GM21447 (cell line): ENCODE measurements around the gene TOB1.
A peak's percentile ranks its signal among the peaks of the same experiment; 100 is the strongest.

Experiments used
- ATAC-seq: cut with Tn5 transposase; IDR thresholded peaks from one replicate; pipeline ENCODE4 v1.9.1; 2021; ENCODE audit not compliant: unreplicated experiment

The TOB1 gene, protein sequence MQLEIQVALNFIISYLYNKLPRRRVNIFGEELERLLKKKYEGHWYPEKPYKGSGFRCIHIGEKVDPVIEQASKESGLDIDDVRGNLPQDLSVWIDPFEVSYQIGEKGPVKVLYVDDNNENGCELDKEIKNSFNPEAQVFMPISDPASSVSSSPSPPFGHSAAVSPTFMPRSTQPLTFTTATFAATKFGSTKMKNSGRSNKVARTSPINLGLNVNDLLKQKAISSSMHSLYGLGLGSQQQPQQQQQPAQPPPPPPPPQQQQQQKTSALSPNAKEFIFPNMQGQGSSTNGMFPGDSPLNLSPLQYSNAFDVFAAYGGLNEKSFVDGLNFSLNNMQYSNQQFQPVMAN

DNA sequence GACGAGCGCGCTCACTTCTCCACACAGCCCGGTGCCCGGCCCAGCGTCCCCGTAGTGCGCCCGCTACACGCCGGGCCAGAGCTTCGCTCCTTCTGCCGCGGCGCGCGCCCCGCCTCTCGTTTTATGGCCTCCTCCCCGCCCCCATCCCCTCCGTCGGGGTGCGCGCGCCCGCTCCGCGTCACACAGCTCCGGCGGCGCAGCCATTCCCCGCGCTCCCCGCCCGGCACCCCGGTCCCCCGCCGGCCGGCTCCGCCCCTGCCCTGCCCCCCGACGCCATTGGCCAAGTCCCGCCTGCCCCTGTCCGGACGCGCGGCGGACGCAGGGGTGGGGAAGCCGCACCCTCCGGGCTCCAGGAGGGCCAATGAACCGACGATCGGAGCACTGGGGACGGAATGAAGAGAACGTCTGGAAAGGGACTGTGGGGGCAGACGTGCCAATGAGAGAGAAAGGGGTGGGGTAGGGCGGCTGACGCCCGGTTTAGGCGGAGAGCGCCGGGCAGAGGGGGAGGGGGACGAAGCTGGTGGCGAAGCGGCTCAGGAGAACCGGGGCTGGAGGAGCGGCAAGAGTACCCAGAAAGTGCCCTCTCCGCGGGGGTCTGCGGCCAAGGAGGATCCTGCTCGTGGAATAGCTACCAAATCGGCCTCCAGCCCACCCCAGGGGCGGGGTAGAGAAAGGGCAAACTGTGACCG, at the start of gene TOB1:
Gene TOB1 (minus strand): TSS at position 94 of the 689 bp plus-strand sequence. CDS start 2,337 bp downstream, outside the sequence.
- ATAC-seq: peak; percentile 59

DNA sequence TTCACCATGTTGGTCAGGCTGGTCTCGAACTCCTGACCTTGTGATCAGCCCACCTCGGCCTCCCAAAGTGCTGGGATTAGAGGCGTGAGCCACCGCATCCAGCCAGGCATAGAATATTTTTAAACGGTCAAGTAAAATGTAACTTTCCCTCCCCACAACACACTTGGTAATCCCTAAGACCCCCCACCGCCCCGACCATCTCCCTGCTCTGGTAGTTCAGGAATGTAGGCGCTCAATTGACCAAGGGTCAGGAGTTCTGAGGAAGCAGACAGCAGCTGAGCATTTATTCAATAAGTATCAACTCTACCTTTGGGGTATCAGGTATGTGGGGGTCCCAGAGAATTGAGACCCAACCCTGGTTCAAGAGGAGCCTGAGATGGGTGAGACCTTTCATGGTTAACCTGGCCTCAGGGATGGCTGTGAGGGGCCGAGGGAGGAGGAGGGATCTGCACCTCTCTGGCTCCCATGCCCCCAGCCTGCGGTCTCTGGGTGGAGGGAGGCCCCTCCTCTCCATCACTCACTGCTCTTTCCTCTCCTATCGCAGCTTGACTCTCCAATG, 48.4 kb upstream of the TOB1 start:
- no peak for ATAC-seq

DNA sequence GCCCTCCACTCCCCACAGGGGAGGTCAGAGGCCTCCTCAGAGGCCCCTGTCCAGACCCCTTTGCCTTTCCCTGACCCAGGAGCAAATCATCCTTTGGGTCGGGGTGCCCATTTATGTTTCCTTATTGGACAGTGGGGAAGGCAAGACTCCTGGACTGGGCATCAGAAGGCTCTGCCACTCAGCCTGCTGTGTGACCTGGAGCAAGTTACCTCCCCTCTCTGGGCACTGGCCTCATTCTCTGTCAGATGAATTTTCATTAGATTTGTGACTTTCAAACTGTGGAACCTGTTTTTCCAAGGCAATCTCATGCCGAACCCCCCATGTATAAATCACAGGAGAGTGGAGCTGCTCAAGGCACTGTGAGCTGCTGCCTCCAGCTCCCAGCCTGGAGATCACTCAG, 47.0 kb upstream of the TOB1 start:
- no peak for ATAC-seq

DNA sequence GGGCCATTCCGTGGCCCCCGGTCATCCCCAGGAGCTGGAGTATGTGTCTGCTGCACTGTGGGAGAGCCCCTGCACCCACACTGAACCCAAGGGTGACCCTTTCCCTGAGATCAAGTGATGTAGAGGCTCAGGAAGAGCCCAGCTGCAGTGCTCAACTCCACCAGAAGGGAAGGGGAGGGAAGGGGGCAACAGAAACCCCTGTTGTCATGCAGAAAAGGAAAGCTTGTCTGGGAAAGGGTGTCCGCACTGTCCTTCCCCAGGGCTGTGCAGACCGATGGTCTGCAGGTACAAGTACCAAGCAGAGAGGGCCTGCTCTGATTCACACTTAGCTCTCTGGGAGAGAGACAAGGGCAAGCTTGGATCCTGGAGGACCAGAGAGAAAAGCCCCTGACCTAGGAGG, 45.7 kb upstream of the TOB1 start:
- ATAC-seq: no peak

DNA sequence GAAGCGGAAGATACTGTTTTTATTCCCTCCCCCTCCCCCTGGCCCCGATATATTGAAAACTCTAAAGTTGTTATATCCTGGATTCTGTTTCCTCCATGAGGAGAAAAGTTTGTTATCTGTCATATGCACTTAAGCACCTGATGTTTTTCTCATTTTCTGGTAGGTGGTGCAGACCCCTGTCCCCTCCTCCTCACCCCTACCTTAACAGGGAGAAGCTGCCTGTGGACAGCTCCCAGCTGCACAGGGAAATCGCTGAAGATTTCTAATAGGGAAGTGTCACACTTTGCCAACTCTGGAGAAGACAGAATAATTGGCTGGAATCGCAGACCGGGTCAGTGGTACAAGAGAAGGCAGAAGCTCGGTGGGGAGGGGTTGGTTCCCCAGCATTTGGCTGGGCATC, 45.3 kb upstream of the TOB1 start:
- no peak for ATAC-seq

DNA sequence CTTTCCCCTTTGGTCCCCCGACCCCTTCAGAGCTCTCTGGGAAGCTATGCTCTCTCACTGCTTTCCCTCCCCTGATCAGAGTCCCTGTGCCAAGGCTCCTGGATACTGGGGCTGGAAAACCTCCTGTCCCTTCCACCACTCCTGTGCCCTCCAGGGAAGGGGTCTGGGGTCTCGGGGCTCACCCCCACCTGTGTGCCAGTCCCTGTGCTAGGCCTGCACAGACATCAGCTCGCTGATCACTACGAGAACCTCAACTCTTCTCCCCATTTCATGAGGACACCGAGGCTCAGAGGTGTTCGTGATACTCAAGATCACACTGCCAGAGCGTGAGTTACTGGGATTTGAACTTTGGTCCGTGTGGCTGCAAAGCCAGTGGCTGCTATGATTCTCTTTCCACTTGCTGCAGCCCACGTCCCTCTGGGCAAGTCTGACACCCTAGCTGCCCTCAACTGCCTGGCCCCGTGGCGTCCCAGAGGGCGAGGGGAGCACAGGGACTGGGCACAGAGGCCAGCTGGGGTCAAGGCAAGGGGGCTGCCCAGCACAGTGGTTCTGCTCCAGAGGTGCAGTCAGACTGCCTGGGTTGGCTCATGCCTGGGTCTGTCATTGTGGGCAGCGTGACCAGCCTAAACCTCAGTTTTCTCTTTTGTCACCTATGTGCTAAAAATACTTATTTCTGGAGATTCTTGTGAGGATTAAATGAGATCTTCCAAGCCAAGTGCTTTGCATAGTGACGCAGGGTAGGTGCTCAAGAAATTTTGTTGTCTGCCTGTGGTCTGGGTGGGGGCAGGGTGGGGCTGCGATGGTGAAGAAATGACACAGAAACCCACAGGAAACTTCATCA, 43.8 kb upstream of the TOB1 start:
- no peak for ATAC-seq

DNA sequence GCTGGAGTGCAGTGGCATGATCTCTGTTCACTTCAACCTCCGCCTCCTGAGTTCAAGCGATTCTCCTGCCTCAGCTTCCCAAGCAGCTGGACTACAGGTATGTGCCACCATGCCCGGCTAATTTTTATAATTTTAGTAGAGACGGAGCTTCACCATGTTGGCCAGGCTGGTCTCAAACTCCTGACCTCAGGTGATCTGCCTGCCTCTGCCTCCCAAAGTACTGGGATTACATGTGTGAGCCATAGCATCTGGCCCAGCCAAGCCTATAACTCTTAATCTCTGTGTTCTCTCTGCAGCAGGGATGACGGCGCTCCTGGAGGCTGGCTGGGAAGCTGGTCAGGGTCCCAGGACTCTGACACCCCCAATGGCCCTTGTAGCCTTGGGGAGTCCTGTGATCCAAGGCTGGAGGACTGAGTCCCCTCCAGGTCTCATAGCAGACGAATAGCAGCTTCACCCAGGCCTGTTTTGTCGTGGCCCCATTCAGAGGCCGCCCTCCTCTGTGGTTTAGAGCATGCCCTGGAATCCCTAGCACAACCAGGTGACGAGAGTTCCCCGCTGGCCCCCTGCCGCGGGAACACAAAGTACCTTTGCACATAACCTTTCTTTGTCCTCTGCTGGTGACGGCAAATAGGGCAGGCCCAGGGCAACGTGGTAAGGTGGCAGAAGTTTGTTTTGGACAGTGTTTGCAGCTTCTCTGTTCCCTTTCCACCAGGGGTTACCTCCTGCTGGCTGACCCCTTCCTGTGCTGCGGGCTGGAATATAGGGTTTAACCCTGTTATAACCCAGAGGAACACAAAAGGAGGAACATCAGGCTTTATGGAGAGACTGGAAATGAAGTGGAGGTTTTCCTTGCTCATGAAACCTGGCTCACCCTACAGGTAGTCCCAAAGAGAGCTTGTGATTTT, 43.0 kb upstream of the TOB1 start:
- no peak for ATAC-seq

DNA sequence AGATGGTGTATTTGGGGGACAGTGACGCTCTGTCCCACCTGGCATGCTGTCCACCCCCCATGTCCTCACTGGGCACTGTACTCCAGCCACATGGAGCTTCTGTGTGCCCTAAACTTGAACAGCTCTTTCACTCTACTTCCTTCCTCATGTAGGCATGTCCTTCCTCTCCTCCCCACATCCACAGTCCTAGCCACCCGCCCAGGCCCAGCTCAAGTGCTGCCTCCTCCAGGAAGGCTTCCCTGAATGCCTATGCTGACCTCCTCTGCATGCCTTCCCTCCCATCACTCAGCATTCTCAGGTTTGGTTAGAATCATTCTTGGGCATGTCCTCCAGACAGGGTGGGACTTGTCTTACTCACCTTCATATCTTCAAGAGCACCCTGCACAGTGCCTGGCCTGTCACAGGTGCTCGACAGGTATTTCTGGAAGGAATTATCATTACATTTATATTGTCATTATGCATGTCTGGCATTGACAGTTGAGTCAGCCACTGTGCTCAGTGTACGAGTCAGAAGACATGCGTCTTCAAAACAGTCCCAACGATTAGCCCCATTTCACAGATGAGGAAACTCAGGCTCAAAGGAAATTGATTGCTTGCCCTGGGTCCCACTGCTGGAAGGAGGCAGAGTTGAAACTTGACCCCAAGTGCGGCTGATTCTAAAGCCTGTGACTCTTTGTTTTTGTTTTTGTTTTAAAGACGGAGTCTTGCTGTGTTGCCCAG, 42.1 kb upstream of the TOB1 start:
- ATAC-seq: no peak

DNA sequence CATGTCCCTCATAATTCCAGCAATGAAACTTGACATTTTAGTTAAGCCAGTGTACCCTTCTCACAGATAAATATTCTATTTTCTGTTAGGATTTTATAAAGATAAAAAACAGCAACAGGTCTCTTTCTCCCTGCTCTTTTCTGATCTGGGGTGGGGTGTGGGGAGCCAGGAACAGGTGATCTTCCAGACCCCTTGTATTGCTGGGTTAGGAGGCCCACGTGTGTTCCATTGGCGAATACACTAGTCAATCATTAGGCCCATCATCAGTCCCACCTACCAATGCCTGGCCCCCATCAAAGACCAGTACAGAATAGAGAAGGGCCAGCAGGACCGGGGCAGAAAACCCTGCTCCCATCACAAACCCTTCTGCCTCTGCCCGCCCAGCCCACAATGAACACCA, 40.3 kb upstream of the TOB1 start:
- ATAC-seq: no peak

DNA sequence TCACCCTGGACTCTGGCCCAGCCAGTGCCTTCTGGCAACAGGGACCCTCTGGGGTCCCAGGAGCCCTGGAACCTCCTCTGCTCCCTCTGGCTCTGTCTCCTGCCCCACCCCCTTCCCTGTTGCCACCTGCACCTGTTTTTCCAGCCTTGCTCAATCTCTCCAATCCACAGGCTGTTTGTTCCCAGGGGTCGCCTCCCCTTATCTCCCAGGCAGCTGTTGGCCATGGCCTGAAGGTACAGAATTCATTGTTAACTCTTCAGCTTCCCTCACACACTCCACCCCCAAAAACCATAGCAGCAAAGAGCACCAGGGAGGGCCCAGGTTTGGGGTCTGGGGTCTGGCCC, 39.3 kb upstream of the TOB1 start:
- ATAC-seq: no peak

DNA sequence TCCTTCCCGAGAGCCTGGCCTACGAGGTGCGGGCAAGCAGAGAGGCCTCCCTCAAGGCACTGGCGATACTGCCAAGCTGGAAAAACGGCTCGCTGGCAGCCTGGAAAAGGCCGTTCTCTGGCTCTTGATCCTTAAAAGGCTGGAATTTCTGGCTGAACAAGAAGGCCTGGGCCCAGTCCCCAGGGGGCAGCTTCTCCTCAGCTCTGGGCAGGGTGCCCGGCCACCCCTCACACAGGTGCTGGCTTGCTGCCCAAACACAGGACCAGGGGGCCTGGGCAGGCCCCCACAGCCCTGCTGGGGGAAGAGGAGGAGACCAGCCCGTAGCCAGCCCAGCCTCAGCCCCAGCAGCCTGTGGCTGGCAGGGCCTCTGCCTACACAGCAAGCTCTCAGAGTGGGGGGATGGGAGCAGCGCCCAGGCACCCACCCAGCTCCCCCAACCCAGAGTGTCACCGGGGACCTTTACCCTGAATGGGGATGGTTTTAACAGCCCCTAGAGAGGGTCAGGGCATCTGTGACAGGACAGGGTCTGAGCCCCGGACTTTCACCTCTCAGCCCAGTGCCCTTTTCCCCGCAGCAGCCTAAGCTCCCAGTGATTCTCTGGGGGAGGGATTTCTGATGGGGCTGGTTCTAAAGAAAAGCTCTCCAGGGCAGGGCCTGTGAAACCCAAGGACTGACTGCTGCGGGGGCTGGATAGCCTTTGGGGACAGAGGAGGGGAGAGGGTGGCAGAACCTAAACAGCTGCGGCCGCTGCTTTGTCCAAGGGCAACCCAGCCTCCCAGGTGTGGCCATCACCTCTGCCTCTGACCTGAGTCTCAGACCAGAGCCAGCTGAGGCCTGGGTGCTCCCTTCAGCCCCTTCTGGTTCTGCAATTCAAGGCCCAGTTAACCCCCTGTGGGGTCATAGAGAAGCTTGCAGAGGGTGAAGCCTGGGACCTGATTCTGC, 38.6 kb upstream of the TOB1 start:
- ATAC-seq: no peak

DNA sequence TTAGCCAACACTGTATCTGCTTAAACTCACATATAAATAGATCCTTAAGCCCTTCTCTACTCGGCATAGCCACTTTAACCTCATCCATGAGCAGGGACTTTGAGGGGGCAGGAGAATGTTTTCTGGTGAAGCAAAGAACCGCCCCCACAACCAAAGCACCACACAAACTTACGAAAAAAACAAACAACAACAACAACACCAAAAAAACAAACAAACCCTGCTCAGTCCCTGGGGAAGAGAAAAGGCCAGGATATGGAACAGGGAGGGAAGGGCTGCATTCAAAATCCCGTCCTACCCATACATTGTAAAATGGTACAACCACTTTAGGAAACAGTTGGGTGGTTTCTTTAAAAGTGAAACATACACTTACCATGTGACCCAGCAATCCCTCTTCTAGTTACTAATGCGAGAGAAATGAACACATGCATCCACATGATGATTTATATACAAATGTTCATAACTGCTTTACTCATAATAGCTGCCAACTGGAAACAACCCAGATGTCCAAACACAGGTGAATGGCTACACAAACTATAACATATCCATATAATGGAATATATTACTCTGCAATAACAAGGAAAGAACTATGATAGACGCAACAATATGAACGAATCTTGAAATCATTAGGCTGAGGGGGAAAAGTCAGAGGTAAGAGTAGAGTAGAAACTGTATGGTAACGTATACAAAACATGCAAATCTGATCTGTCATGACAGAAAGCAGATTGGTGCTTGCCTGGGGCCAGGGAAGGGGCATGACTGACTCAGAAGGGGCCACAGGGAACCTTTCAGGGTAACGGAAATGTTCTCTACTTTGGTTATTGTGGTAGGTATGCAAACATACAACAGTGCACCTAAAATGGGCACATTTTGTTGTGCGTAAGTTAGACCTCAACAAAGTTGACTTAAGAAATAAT, 37.7 kb upstream of the TOB1 start:
- no peak for ATAC-seq

DNA sequence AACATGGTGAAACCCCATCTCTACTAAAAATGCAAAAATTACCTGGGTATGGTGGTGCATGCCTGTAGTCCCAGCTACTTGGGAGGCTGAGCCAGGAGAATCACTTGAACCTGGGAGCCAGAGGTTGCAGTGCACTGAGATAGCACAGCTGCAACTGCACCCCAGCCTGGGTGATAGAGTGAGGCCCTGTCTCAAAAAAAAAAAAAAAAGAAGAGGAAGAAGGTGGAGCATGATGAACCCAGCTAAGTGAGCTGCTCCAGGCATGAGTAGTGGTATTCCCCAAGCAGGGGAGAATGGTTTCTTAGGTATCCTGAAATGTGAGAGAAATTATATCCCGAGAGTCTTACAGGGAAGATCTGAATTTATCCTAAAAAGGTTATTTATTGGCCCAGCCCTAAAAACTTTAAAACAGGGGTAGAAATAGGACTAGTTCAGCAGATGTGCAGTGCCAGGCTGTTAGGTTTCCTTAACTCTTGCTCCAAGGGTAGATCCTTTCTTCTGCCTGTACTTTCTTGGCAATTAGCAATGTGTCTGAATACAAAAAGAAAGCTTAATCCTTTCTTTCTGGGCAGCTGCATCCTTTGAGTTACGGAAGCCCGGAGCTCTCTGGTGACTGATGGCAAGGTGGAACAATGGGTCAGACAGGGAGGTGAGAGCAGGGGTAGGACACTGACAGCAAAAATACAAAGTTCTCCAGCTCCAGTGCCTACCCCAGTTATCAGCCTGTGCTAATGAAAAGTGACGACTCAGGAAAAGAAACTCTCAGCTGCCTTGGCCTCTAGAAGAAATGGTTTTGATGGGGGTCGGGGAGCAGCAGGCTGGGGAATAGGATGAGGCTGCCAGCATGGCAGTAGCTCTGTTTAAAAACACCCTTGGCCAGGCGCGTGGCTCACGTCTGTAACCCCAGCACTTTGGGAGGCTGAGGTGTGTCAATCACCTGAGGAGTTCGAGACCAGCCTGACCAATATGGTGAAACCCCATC, 36.5 kb upstream of the TOB1 start:
- ATAC-seq: no peak

DNA sequence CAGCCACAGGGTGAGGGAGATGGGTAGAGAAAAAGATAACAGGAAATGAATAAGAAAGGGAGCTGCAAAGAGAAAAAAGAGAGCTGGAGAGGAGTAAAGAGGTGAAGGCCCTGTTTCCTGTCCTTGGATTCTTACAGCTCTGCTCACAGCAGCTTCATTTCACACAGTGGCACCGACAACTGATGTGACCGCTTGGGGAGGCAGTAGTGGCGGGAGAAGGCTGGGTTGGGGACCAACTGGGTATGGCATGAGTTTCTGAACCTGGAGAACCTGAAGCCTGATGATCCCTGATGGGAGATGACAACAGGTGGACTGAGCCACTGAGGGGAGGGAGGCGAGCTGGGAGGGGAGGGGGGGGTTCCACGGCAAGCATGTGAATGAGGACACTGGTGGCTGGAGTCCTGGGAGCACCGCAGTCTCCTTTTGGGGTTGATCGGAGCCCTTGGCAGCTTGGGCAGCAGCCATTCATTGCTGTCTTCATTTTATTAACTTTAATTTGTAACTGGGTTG, 34.3 kb upstream of the TOB1 start:
- ATAC-seq: no peak

DNA sequence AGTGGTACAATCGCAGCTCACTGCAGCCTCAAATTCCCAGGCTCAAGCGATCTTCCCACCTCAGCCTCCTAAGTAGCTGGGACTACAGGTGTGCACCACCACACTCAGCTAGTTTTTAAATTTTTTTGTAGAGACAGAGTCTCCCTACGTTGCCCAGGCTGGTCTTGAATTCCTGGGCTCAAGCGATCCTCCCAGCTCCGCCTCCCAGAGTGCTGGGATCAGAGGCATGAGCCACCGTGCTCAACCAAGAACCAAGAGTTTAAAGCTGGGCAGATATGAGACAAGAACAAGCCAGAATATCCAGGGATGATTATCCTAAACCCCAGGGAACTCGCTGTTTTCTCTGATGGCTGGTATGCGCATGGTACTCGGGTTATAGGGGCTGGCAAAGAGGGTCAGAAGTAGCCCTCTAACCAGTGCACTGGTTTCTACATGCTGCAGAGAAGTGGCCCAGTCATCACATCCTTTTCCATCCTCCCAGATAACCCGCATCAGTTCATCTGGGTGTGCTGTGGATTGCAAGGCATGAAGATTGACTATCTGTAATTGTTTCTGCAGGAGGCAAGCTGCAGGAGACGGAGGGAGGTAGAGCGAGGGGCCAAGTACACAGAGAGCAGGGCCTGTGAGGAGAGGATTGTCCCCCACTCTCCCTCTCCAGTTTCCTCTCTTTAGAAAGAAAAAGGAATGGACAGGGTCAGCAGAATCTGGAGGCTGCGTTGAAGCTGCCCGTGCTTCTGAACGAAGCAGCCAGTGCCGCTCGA, 33.6 kb upstream of the TOB1 start:
- no peak for ATAC-seq

DNA sequence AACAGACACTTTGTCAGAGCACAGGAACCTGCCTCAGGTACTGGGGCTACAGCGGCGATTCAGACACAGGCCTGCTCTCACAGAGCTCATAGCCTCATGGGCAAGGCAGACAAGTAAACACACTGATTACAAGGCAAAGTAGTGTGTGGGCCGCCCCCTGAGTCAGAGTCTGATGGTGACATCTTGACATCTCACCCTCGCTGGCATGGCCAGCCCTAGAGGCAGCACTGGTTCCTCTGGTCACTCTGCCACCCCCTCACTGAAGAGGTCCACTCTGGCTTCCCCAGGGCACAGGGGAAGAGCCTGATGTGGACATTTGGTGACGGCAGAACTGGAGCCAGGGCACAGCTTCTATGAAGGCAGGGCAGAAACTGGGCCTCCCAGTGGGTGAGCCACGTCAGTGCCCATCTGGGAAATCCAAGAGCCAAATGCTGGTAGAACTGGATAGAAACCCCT, 32.9 kb upstream of the TOB1 start:
- ATAC-seq: no peak
